ENCODE measurements around the gene TRPM7.
"Not testable (repeated sequence)": the region's sequence is repeated elsewhere in the genome, so short reads cannot be mapped to it uniquely, and the experiment has no call there.

TRPM7 gene

GRCh38 chr15:50594311-50594710 is 92.3 kb downstream of the TRPM7 start:
- no peak for TF ChIP-seq POU2F2 (IDR thresholded peaks at IDR 0.05; ENCODE audit: low read depth, low read length)
- no peak for TF ChIP-seq POLR2AphosphoS5 (IDR thresholded peaks at IDR 0.05; ENCODE audit: low read depth, low read length)
- TF ChIP-seq PAX5 (IDR thresholded peaks at IDR 0.05; ENCODE audit: insufficient read depth, low read length, severe bottlenecking) = no peak
- TF ChIP-seq SPI1 (IDR thresholded peaks at IDR 0.05; ENCODE audit: low read depth, low read length) = no peak
- no peak for TF ChIP-seq POLR2A (IDR thresholded peaks at IDR 0.05; ENCODE audit: low read depth, low read length)
- no peak for TF ChIP-seq TAF1 (IDR thresholded peaks at IDR 0.05; ENCODE audit: low read depth, low read length)
- no peak for DNase-seq (ENCODE audit: insufficient read length, low spot score)
- no peak for FAIRE-seq

- DNase-seq (ENCODE audit: insufficient read length, low spot score) (no peak), FAIRE-seq (no peak)
- TF ChIP-seq POLR2AphosphoS5 (IDR thresholded peaks at IDR 0.05; ENCODE audit: low read depth, low read length) (no peak), POU2F2 (IDR thresholded peaks at IDR 0.05; ENCODE audit: low read depth, low read length) (no peak), POLR2A (IDR thresholded peaks at IDR 0.05; ENCODE audit: low read depth, low read length) (no peak), SPI1 (IDR thresholded peaks at IDR 0.05; ENCODE audit: low read depth, low read length) (no peak), PAX5 (IDR thresholded peaks at IDR 0.05; ENCODE audit: insufficient read depth, low read length, severe bottlenecking) (no peak), TAF1 (IDR thresholded peaks at IDR 0.05; ENCODE audit: low read depth, low read length) (no peak)
Observed at GRCh38 chr15:50593761-50594160, 92.8 kb downstream of the TRPM7 start.

- FAIRE-seq (no peak), DNase-seq (ENCODE audit: insufficient read length, low spot score) (no peak)
- TF ChIP-seq POLR2AphosphoS5 (IDR thresholded peaks at IDR 0.05; ENCODE audit: low read depth, low read length) (no peak), POLR2A (IDR thresholded peaks at IDR 0.05; ENCODE audit: low read depth, low read length) (no peak), PAX5 (IDR thresholded peaks at IDR 0.05; ENCODE audit: insufficient read depth, low read length, severe bottlenecking) (no peak), TAF1 (IDR thresholded peaks at IDR 0.05; ENCODE audit: low read depth, low read length) (no peak), SPI1 (IDR thresholded peaks at IDR 0.05; ENCODE audit: low read depth, low read length) (no peak), POU2F2 (IDR thresholded peaks at IDR 0.05; ENCODE audit: low read depth, low read length) (no peak)
Observed at GRCh38 chr15:50590288-50590687, 96.3 kb downstream of the TRPM7 start.

- no peak for TF ChIP-seq SPI1 (IDR thresholded peaks at IDR 0.05; ENCODE audit: low read depth, low read length)
- TF ChIP-seq POLR2A (IDR thresholded peaks at IDR 0.05; ENCODE audit: low read depth, low read length) = no peak
- no peak for TF ChIP-seq TAF1 (IDR thresholded peaks at IDR 0.05; ENCODE audit: low read depth, low read length)
- no peak for TF ChIP-seq POU2F2 (IDR thresholded peaks at IDR 0.05; ENCODE audit: low read depth, low read length)
- TF ChIP-seq PAX5 (IDR thresholded peaks at IDR 0.05; ENCODE audit: insufficient read depth, low read length, severe bottlenecking) = no peak
- no peak for TF ChIP-seq POLR2AphosphoS5 (IDR thresholded peaks at IDR 0.05; ENCODE audit: low read depth, low read length)
- FAIRE-seq (no peak), DNase-seq (ENCODE audit: insufficient read length, low spot score) (no peak)
Observed at GRCh38 chr15:50577492-50577891, 109.1 kb downstream of the TRPM7 start.

GRCh38 chr15:50576166-50576565 is 110.4 kb downstream of the TRPM7 start:
- no peak for DNase-seq (ENCODE audit: insufficient read length, low spot score)
- no peak for TF ChIP-seq SPI1 (IDR thresholded peaks at IDR 0.05; ENCODE audit: low read depth, low read length)
- TF ChIP-seq POU2F2 (IDR thresholded peaks at IDR 0.05; ENCODE audit: low read depth, low read length) = no peak
- TF ChIP-seq POLR2A (IDR thresholded peaks at IDR 0.05; ENCODE audit: low read depth, low read length) = no peak
- TF ChIP-seq TAF1 (IDR thresholded peaks at IDR 0.05; ENCODE audit: low read depth, low read length) = no peak
- no peak for TF ChIP-seq POLR2AphosphoS5 (IDR thresholded peaks at IDR 0.05; ENCODE audit: low read depth, low read length)
- TF ChIP-seq PAX5 (IDR thresholded peaks at IDR 0.05; ENCODE audit: insufficient read depth, low read length, severe bottlenecking) = no peak
- FAIRE-seq = no peak

GRCh38 chr15:50573842-50574241 is 112.8 kb downstream of the TRPM7 start:
- DNase-seq (ENCODE audit: insufficient read length, low spot score); FAIRE-seq: not testable (repeated sequence)

- TF ChIP-seq POLR2A (IDR thresholded peaks at IDR 0.05; ENCODE audit: low read depth, low read length) = no peak
- FAIRE-seq (no peak), DNase-seq (ENCODE audit: insufficient read length, low spot score) (no peak)
Observed at GRCh38 chr15:50563756-50564155, 122.8 kb downstream of the TRPM7 start.

GRCh38 chr15:50562735-50563640 is 123.6 kb downstream of the TRPM7 start:
- peak; percentile 68 for FAIRE-seq
- TF ChIP-seq POLR2A (IDR thresholded peaks at IDR 0.05; ENCODE audit: low read depth, low read length) = no peak
- TF ChIP-seq POU2F2 (IDR thresholded peaks at IDR 0.05; ENCODE audit: low read depth, low read length) = no peak
- TF ChIP-seq SPI1 (IDR thresholded peaks at IDR 0.05; ENCODE audit: low read depth, low read length) = no peak
- no peak for TF ChIP-seq TAF1 (IDR thresholded peaks at IDR 0.05; ENCODE audit: low read depth, low read length)
- no peak for TF ChIP-seq PAX5 (IDR thresholded peaks at IDR 0.05; ENCODE audit: insufficient read depth, low read length, severe bottlenecking)
- no peak for TF ChIP-seq POLR2AphosphoS5 (IDR thresholded peaks at IDR 0.05; ENCODE audit: low read depth, low read length)
- no peak for DNase-seq (ENCODE audit: insufficient read length, low spot score)

GRCh38 chr15:50558012-50558411 is 128.6 kb downstream of the TRPM7 start:
- FAIRE-seq = peak; percentile 67
- no peak for DNase-seq (ENCODE audit: insufficient read length, low spot score)
- TF ChIP-seq POLR2A (IDR thresholded peaks at IDR 0.05; ENCODE audit: low read depth, low read length) (no peak), SPI1 (IDR thresholded peaks at IDR 0.05; ENCODE audit: low read depth, low read length) (0 out of 2 replicates have a peak, but pooled peaks have one; percentile 3)

- DNase-seq (ENCODE audit: insufficient read length, low spot score) = no peak
- no peak for FAIRE-seq
- TF ChIP-seq POLR2A (IDR thresholded peaks at IDR 0.05; ENCODE audit: low read depth, low read length) (no peak), TAF1 (IDR thresholded peaks at IDR 0.05; ENCODE audit: low read depth, low read length) (no peak), POU2F2 (IDR thresholded peaks at IDR 0.05; ENCODE audit: low read depth, low read length) (no peak), POLR2AphosphoS5 (IDR thresholded peaks at IDR 0.05; ENCODE audit: low read depth, low read length) (no peak), SPI1 (IDR thresholded peaks at IDR 0.05; ENCODE audit: low read depth, low read length) (no peak), PAX5 (IDR thresholded peaks at IDR 0.05; ENCODE audit: insufficient read depth, low read length, severe bottlenecking) (no peak)
Observed at GRCh38 chr15:50556642-50557371, 129.8 kb downstream of the TRPM7 start.

Data from GM12891 (cell line).